GM12873 (cell line): Measurements from ENCODE around the gene RSAD1.

Experiments used
- TF ChIP-seq, protein P1 (sequence below): IDR thresholded peaks from 2 replicates; pipeline ENCODE4 v1.5.1; 2012; ENCODE audit warnings: low read depth, mild to moderate bottlenecking, moderate library complexity, low read length, control low read depth; ENCODE audit not compliant: insufficient read depth; ENCODE audit errors: missing control alignments

RSAD1 gene

DNA sequence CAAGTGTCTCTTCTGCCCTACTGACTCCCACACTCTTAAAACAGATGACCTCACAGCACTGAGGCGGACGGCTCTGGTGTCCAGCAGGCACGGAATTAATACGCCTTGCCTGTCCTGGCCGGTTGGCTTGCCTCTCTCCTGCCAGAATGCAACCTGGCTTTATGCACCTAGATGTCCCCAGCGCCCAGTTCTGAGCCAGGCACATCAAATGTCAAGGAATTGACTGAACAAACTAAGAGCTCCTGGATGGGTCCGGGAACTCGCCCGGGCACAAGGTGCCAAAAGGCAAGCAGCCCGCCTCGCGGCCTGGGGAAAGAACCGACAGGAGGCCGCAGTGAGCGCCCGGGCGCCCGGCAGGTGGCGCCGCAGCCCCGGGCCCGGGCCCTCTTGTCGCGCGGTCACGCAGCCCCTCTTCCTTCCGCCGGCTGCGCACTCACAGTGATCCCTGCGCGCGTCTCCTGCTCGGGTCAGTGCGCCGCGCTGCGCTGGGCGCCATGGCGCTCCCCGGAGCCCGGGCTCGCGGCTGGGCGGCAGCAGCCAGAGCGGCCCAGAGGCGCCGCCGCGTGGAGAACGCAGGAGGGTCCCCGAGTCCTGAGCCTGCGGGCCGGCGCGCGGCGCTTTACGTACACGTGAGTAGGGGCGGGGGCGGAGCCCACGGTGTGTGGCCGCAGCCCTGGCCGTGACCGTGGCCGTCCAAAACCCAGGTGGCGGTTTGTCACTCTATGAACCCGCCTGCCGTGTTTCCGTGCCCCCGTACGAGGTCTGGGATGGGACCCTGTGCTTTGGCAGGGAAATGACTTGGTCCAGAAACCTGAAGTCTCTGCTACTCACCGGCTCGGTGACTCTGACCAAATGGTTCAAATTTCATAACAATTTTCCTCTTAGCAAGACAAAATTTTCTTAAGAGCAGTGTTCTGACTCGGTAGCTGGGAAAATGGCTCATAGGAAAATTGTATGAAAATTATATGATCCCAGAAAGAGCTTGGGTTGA, at the start of gene RSAD1:
Gene RSAD1, plus strand, starts transcription at position 470 of the 991 bp plus-strand sequence. Its CDS starts 25 bp downstream, at position 495.
- TF ChIP-seq, protein P1, sequence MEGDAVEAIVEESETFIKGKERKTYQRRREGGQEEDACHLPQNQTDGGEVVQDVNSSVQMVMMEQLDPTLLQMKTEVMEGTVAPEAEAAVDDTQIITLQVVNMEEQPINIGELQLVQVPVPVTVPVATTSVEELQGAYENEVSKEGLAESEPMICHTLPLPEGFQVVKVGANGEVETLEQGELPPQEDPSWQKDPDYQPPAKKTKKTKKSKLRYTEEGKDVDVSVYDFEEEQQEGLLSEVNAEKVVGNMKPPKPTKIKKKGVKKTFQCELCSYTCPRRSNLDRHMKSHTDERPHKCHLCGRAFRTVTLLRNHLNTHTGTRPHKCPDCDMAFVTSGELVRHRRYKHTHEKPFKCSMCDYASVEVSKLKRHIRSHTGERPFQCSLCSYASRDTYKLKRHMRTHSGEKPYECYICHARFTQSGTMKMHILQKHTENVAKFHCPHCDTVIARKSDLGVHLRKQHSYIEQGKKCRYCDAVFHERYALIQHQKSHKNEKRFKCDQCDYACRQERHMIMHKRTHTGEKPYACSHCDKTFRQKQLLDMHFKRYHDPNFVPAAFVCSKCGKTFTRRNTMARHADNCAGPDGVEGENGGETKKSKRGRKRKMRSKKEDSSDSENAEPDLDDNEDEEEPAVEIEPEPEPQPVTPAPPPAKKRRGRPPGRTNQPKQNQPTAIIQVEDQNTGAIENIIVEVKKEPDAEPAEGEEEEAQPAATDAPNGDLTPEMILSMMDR = peak; percentile 85

DNA sequence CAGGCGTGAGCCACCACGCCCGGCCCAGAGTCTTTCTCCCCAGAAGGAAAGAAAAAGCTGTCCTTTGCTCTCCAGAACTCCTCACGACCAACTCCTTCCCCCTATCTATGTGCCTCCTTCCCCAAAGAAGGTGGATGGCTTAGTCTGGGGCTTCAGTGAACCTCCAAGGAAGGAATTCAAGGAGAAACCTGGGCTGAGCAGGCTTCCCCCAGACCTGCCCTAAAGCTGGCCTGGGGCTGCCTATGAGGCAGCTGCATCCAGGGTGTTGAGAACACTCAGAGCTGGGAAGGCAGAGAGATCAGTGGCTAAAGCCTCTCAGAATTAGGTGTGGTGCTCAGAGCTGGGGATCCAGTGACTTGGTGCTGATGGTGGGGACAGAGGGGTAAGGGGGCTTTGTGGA, 48.9 kb upstream of the RSAD1 start:
- TF ChIP-seq, protein P1 = no peak

DNA sequence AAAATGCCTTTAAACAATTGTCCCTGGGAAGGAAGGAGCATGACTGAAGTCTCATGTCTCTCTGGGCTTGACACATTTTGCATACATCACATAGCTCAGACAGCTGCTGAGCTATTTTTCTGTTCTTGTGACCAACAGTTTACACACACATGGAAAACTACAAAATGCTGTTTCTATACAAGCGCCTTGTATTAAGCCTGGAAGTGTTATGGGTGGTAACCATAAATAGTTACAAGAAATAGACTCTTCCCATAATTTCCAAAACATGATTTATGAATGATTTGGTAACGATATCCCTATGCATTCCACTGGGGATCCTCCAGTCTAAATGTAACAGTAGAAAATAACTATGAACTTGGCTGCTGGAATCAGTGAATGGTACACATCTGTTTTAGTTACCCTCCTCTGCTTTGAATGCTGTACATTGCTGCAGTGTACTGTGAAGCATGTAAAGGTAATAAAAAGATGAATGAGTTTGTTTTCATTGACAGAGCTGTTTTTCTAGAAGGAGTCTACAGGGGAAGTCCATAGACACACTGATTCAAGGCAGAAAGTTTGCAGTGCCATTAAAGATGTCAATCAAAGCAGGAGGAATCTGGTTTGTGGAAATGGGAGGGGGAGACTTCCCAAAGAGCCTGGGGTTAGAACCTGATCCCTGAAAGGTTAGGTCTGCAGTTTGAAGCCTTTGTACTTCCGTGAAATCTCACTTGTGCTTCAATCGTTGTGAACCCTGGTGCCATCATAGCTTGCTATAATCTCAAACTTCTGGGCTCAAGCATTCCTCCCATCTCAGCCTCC, 47.6 kb upstream of the RSAD1 start:
- TF ChIP-seq, protein P1 = no peak

DNA sequence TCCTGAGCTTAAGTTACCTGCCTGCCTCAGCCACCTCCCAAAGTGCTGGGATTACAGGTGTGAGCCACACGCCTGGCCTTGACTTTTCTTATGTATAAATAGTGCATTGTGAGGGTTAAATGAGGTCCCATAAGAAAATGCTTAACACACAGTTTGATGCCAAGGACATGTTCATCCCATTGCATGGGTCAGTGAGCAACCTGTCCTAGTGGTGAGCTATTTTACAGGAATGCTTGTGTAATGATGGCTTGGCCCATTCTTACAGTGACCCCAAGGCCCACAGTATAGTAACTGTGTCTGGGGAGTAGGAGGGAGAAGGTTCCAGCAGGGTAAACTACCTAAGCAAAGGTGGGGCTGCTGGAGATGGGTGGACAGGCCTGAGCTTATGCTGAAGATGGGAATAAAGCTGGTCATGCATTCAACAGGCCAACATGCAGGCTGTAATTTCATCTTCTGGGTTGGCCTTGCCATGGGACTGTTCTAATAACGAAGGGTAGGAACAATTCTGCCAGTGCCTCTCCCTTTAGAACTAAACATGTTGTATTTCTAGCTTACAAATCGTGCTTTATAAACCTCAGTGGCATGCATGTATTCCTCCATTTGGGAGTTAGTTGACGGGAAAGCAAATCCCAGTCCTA, 46.4 kb upstream of the RSAD1 start:
- TF ChIP-seq, protein P1 = no peak

DNA sequence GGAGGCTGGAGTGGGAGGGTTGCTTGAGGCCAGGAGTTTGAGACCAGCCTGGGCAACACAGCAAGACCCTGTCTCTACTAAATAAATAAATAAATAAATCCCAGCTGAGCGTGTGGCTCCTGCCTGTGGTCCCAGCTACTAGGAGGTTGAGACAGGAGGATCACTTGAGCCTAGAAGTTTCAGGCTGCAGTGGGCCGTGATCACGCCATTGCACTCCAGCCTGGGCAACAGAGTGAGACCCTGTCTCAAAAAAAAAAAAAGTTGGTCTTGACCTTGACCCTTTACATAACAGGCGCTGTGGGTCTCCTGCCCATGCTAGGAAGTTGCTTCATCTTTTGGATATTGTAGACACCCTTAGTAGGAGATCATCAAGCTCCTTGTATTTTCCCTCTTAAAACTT, 41.3 kb upstream of the RSAD1 start:
- TF ChIP-seq, protein P1 = no peak

DNA sequence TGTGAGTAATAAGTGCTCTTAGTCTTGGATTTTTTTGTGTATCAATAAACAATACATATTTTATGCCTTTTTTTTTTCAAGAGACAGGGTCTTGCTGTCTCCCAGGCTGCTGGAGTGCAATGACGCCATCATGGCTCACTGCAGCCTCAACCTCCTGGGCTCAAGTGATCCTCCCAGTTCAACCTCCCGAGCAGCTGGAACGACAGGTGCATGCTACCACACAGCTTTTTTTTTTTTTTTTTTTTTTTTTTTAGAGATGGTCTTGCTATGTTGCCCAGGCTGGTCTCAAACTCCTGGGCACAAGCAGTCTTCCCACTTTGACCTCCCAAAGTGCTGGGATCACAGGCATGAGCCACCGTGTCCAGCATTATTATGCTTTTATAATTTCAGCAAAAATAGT, 39.7 kb upstream of the RSAD1 start:
- TF ChIP-seq, protein P1 = no peak
